ENCODE results near the gene TRIM66. TPM values are rescaled to one million over a fixed set of nuclear protein-coding genes. Genes with fewer than 3 reads are reported as not detected.

The TRIM66 gene
- total and polyA plus RNA-seq, 2 donors (not counting 1 experiment from before 2014, with no cell fraction given) = 3.9 to 13.7 TPM

DNA sequence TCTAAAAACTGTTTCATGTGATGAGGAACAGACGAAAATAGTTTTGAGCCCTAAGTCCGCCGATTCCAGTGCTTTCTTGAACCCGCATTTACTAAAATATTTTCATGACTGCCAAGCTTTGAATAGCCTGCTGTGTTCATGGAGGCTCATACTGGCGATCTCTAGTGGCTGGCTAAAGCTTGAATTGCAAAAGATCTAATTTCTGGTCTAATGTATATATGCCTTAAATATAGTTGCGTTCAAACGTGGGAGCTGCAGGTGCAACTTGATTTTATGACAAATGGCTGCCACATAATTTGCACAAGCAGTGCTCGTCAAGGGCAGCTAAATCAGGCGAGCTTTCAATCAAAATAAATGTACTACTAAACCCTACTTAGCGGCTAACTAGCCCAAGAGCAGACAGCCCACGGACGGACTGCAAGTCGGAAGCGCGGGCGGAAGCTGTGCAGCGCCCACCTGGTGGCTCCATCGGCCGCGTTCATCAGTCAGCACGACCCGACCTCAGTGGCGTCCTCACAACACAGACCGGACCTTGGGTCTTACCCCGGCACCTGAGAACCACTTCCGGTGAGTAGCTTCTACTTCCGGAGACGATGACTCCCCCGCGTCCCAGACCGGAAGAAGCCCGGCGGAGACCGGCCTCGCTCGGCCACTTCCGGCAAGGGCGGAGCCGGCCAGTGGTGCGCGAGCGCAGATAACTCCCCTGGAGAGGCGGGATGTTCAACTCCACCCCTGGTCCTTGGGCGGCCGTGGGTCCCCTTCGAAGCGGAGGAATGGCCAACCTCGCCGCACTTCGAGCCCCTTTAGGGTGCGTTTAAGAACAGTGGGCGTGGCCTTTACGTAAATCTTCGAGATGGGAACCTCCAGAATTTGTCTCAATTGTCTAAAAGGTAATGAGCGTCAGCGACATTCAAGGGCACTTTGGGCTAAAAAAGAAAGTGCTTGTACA, 6.2 kb upstream of the TRIM66 start:
- peaks cover 18% of the 10 kb centered on the region for H3K4me1 ChIP-seq (ENCODE audit: control insufficient read depth, extremely low read depth, insufficient read depth, low read length)
- H2AFZ ChIP-seq (ENCODE audit: low read length) = no peak overlapping the region
- H4K20me1 ChIP-seq (ENCODE audit: control insufficient read depth, extremely low read depth, insufficient read depth, low read length) = no peaks in the 10 kb centered on the region
- H3K9me3 ChIP-seq (ENCODE audit: control insufficient read depth, insufficient read depth, low read depth, low read length) = no peaks in the 10 kb centered on the region
- H3K79me2 ChIP-seq (ENCODE audit: control insufficient read depth, insufficient read depth, low read length) = peaks cover 25% of the 10 kb centered on the region
- H3K36me3 ChIP-seq (ENCODE audit: control insufficient read depth, insufficient read depth, low read length) = peaks cover 30% of the 10 kb centered on the region
- TF ChIP-seq EZH2 (IDR thresholded peaks at IDR 0.05; ENCODE audit: low read length, missing control alignments) = no peak
- TF ChIP-seq, protein P1, sequence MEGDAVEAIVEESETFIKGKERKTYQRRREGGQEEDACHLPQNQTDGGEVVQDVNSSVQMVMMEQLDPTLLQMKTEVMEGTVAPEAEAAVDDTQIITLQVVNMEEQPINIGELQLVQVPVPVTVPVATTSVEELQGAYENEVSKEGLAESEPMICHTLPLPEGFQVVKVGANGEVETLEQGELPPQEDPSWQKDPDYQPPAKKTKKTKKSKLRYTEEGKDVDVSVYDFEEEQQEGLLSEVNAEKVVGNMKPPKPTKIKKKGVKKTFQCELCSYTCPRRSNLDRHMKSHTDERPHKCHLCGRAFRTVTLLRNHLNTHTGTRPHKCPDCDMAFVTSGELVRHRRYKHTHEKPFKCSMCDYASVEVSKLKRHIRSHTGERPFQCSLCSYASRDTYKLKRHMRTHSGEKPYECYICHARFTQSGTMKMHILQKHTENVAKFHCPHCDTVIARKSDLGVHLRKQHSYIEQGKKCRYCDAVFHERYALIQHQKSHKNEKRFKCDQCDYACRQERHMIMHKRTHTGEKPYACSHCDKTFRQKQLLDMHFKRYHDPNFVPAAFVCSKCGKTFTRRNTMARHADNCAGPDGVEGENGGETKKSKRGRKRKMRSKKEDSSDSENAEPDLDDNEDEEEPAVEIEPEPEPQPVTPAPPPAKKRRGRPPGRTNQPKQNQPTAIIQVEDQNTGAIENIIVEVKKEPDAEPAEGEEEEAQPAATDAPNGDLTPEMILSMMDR (conservative IDR thresholded peaks at IDR 0.05 in 1 of 2, IDR thresholded peaks at IDR 0.05 in 1 of 2; ENCODE audit: low read depth in 1 of 2, low read length in 2 of 2) = peak in 1 of 2 donors; percentile 2
- peak overlapping the region; percentile 33 for H3K9ac ChIP-seq (ENCODE audit: insufficient read depth, low read length)
- peak overlapping the region; percentile 89 for H3K4me2 ChIP-seq (ENCODE audit: extremely low read depth, insufficient read depth, low read length)
- no peaks in the 10 kb centered on the region for H3K27me3 ChIP-seq (ENCODE audit: control insufficient read depth, insufficient read depth, low read length)
- peak overlapping the region; percentile 54 to 88 (median 68) for H3K4me3 ChIP-seq (replicated peaks in 1 of 4; ENCODE audit: control extremely low read depth in 1 of 4, insufficient read depth in 1 of 4, low read depth in 3 of 4, low read length in 4 of 4)
- DNase-seq (ENCODE audit: low read depth in 2 of 2) = peak; percentile 96
- H3K27ac ChIP-seq (ENCODE audit: insufficient read depth, low read length) = peak overlapping the region; percentile 70

DNA sequence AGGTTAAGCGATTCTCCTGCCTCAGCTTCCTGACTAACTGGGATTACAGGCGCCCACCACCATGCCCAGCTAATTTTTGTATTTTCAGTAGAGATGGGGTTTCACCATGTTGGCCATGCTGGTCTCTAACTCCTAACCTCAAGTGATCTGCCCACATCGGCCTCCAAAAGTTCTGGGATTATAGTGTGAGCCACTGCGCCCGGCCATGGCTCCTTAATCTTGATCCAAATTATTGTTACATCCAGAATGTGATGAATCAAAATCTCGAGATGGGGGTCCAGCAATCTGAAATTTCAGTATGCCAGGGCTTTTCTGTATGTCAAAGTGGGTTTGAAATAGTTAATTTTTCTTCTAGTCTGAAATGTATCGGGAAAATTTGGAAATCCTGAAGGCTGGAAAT, 3.9 kb upstream of the TRIM66 start:
- Histone ChIP-seq H3K4me1 (ENCODE audit: control insufficient read depth, extremely low read depth, insufficient read depth, low read length) (peaks cover 16% of the 10 kb centered on the region), H3K9ac (ENCODE audit: insufficient read depth, low read length) (no peak overlapping the region), H2AFZ (ENCODE audit: low read length) (no peak overlapping the region), H3K27ac (ENCODE audit: insufficient read depth, low read length) (no peak overlapping the region), H3K79me2 (ENCODE audit: control insufficient read depth, insufficient read depth, low read length) (peaks cover 43% of the 10 kb centered on the region), H3K4me3 (replicated peaks in 1 of 4; ENCODE audit: control extremely low read depth in 1 of 4, insufficient read depth in 1 of 4, low read depth in 3 of 4, low read length in 4 of 4) (no peak overlapping the region), H3K4me2 (ENCODE audit: extremely low read depth, insufficient read depth, low read length) (no peak overlapping the region), H4K20me1 (ENCODE audit: control insufficient read depth, extremely low read depth, insufficient read depth, low read length) (no peaks in the 10 kb centered on the region), H3K27me3 (ENCODE audit: control insufficient read depth, insufficient read depth, low read length) (no peaks in the 10 kb centered on the region), H3K36me3 (ENCODE audit: control insufficient read depth, insufficient read depth, low read length) (peaks cover 18% of the 10 kb centered on the region), H3K9me3 (ENCODE audit: control insufficient read depth, insufficient read depth, low read depth, low read length) (no peaks in the 10 kb centered on the region)
- no peak for DNase-seq (ENCODE audit: low read depth in 2 of 2)
- TF ChIP-seq, protein P1 (conservative IDR thresholded peaks at IDR 0.05 in 1 of 2, IDR thresholded peaks at IDR 0.05 in 1 of 2; ENCODE audit: low read depth in 1 of 2, low read length in 2 of 2) = no peak
- no peak for TF ChIP-seq EZH2 (IDR thresholded peaks at IDR 0.05; ENCODE audit: low read length, missing control alignments)

DNA sequence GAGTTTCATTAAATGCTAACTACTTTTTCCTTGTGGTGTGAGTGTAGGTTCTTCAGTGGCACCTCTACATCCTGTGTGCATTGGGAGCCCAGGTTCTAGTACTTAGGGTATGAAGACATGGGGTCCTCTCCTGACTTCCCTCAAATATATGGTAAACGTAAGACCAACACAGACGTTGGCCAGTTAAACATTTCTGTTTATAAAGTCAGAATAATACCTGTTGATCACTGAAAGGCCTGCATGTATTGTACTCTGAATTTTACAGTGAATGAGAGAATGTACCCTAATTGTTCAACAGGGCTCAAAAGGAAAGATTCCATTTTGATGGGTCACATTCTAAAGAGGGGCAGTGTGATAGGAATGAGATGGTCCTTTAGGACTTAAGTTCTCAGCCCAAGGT, 3.4 kb upstream of the TRIM66 start:
- H3K27ac ChIP-seq (ENCODE audit: insufficient read depth, low read length) = no peak overlapping the region
- H4K20me1 ChIP-seq (ENCODE audit: control insufficient read depth, extremely low read depth, insufficient read depth, low read length) = no peaks in the 10 kb centered on the region
- no peak overlapping the region for H2AFZ ChIP-seq (ENCODE audit: low read length)
- H3K9ac ChIP-seq (ENCODE audit: insufficient read depth, low read length) = no peak overlapping the region
- DNase-seq (ENCODE audit: low read depth in 2 of 2) = no peak
- peaks cover 18% of the 10 kb centered on the region for H3K36me3 ChIP-seq (ENCODE audit: control insufficient read depth, insufficient read depth, low read length)
- TF ChIP-seq, protein P1 (conservative IDR thresholded peaks at IDR 0.05 in 1 of 2, IDR thresholded peaks at IDR 0.05 in 1 of 2; ENCODE audit: low read depth in 1 of 2, low read length in 2 of 2) = no peak
- no peak for TF ChIP-seq EZH2 (IDR thresholded peaks at IDR 0.05; ENCODE audit: low read length, missing control alignments)
- peaks cover 43% of the 10 kb centered on the region for H3K79me2 ChIP-seq (ENCODE audit: control insufficient read depth, insufficient read depth, low read length)
- no peak overlapping the region for H3K4me3 ChIP-seq (replicated peaks in 1 of 4; ENCODE audit: control extremely low read depth in 1 of 4, insufficient read depth in 1 of 4, low read depth in 3 of 4, low read length in 4 of 4)
- no peak overlapping the region for H3K4me2 ChIP-seq (ENCODE audit: extremely low read depth, insufficient read depth, low read length)
- peaks cover 16% of the 10 kb centered on the region for H3K4me1 ChIP-seq (ENCODE audit: control insufficient read depth, extremely low read depth, insufficient read depth, low read length)
- H3K9me3 ChIP-seq (ENCODE audit: control insufficient read depth, insufficient read depth, low read depth, low read length) = no peaks in the 10 kb centered on the region
- no peaks in the 10 kb centered on the region for H3K27me3 ChIP-seq (ENCODE audit: control insufficient read depth, insufficient read depth, low read length)

All from fibroblast of lung (primary cell).